Tibial artery (tissue), 4 donors: ENCODE results near the gene SMU1.

Experiments used
- DNase-seq, 2 donors: peaks; one replicate each; pipeline ENCODE4 v3.0.0-alpha.2; 2019
- H3K27ac ChIP-seq, 2 donors: fragments of 200-600 bp; sonication (generic) in 1 of 2; 1 replicate in 1 of 2; 2 replicates in 1 of 2; pipeline ENCODE4 v1.5.1; 2018 to 2019; ENCODE audit warnings: mild to moderate bottlenecking in 1 of 2
- H3K27me3 ChIP-seq, 2 donors: fragments of 200-600 bp; sonication (generic) in 1 of 2; one replicate each; pipeline versions ENCODE4 v1.5.1 to v1.6.0; 2016 to 2019
- H3K36me3 ChIP-seq, 3 donors: fragments of 200-600 bp; sonication (generic) in 2 of 3; one replicate each; pipeline ENCODE4 v1.5.1; 2016 to 2019; ENCODE audit warnings: mild to moderate bottlenecking in 2 of 3
- H3K4me1 ChIP-seq, 4 donors: fragments of 200-600 bp; sonication (generic) in 2 of 4; 1 replicate in 3 of 4; 2 replicates in 1 of 4; pipeline ENCODE4 v1.5.1; 2016 to 2019
- H3K4me3 ChIP-seq, 2 donors: fragments of 200-600 bp; sonication (generic) in 1 of 2; 1 replicate in 1 of 2; 2 replicates in 1 of 2; pipeline ENCODE4 v1.5.1; 2018 to 2019; ENCODE audit warnings: mild to moderate bottlenecking in 2 of 2
- H3K9me3 ChIP-seq, 3 donors: fragments of 200-600 bp; sonication (generic) in 1 of 3; one replicate each; pipeline ENCODE4 v1.5.1; 2016 to 2019
- CTCF ChIP-seq, 2 experiments: fragments of 200-600 bp in 1 of 2; fragments of 450-650 bp in 1 of 2; IDR thresholded peaks; one replicate each; pipeline ENCODE4 v1.5.1; 2017 to 2019; ENCODE audit warnings: antibody characterized with exemption in 2 of 2, mild to moderate bottlenecking in 1 of 2, moderate library complexity in 1 of 2
- intact Hi-C: fragments of 100-400 bp; cut with DNase I; formaldehyde crosslinking; loops from one replicate; pipeline ENCODE4 v1.15.0; 2023; ENCODE audit warnings: low total_unique reads

Gene SMU1

GRCh38 chr9:33109097-33109496 lies 32.6 kb upstream of the SMU1 start:
- no peak for DNase-seq
- Histone ChIP-seq H3K9me3 (no peaks in the 10 kb centered on the region), H3K4me1 (peaks cover 0 to 25% (median 20%) of the 10 kb centered on the region in 4 donors), H3K27ac (no peak overlapping the region), H3K36me3 (peaks cover 21 to 44% (median 36%) of the 10 kb centered on the region in 3 donors), H3K4me3 (no peak overlapping the region), H3K27me3 (no peaks in the 10 kb centered on the region)
- no peak for TF ChIP-seq CTCF (IDR thresholded peaks at IDR 0.05)
- intact Hi-C loops, result no loop called here

- Histone ChIP-seq H3K4me1 (peaks cover 0 to 31% (median 24%) of the 10 kb centered on the region in 4 donors), H3K4me3 (no peak overlapping the region), H3K36me3 (peaks cover 15 to 38% (median 30%) of the 10 kb centered on the region in 3 donors), H3K27ac (no peak overlapping the region), H3K9me3 (no peaks in the 10 kb centered on the region), H3K27me3 (no peaks in the 10 kb centered on the region)
- no peak for DNase-seq
- TF ChIP-seq CTCF (IDR thresholded peaks at IDR 0.05), result no peak
- intact Hi-C loops, result no loop called here
These were observed 32.0 kb upstream of the SMU1 start for GRCh38 chr9:33108472-33108871.

- DNase-seq, result no peak
- TF ChIP-seq CTCF (IDR thresholded peaks at IDR 0.05), result no peak
- intact Hi-C loops, result no loop called here
These were observed 31.3 kb upstream of the SMU1 start for GRCh38 chr9:33107762-33108161.

GRCh38 chr9:33106827-33107621 lies 30.6 kb upstream of the SMU1 start:
- H3K4me3 ChIP-seq, result no peak overlapping the region
- TF ChIP-seq CTCF (IDR thresholded peaks at IDR 0.05), result no peak

More at GRCh38 chr9:33107762-33108161, 31.3 kb upstream of the SMU1 start:
- Histone ChIP-seq H3K27ac (peak overlapping the region; percentile 68 to 70), H3K36me3 (peaks cover 8 to 31% (median 23%) of the 10 kb centered on the region in 3 donors), H3K27me3 (no peaks in the 10 kb centered on the region), H3K4me3 (no peak overlapping the region), H3K4me1 (peaks cover 0 to 35% (median 27%) of the 10 kb centered on the region in 4 donors), H3K9me3 (no peaks in the 10 kb centered on the region)

GRCh38 chr9:33106372-33106771 lies 29.9 kb upstream of the SMU1 start:
- Histone ChIP-seq H3K9me3 (no peaks in the 10 kb centered on the region), H3K36me3 (peaks cover 0 to 17% (median 9%) of the 10 kb centered on the region in 3 donors), H3K4me1 (peaks cover 0 to 49% (median 37%) of the 10 kb centered on the region in 4 donors), H3K27ac (peak overlapping the region in 1 of 2 donors; percentile 70), H3K4me3 (no peak overlapping the region), H3K27me3 (no peaks in the 10 kb centered on the region)
- no peak for DNase-seq
- TF ChIP-seq CTCF (IDR thresholded peaks at IDR 0.05), result no peak
- intact Hi-C loops, result no loop called here

More at GRCh38 chr9:33106827-33107621, 30.6 kb upstream of the SMU1 start:
- H3K27me3 ChIP-seq, result no peaks in the 10 kb centered on the region
- H3K4me1 ChIP-seq, result peaks cover 0 to 42% (median 31%) of the 10 kb centered on the region in 4 donors
- H3K9me3 ChIP-seq, result no peaks in the 10 kb centered on the region
- intact Hi-C loops, result no loop called here
- H3K36me3 ChIP-seq, result peaks cover 4 to 23% (median 15%) of the 10 kb centered on the region in 3 donors
- DNase-seq, result peak in 1 of 2 donors; percentile 76
- H3K27ac ChIP-seq, result peak overlapping the region; percentile 68 to 70
